Erythroblast (primary cell): ENCODE data around the gene ATXN7L1.

ENCODE experiments used
- GATA1 ChIP-seq: IDR thresholded peaks from 2 replicates; pipeline ENCODE4 v1.6.1; 2011; ENCODE audit warnings: low read depth, mild to moderate bottlenecking, control low read depth, low read length, moderate library complexity
- POLR2A ChIP-seq: IDR thresholded peaks from 2 replicates; pipeline ENCODE4 v1.6.1; 2011; ENCODE audit warnings: mild to moderate bottlenecking, low read length

- TF ChIP-seq POLR2A: no peak
- TF ChIP-seq GATA1: no peak
These were observed 88.0 kb downstream of the ATXN7L1 start for GRCh38 chr7:105788356-105788755.
